Pancreas (tissue), 10 donors: Measurements from ENCODE around the gene COL13A1. TPM values are rescaled to one million over a fixed set of nuclear protein-coding genes. Genes with fewer than 3 reads are reported as not detected.

Experiments used
- ATAC-seq, 4 donors: fragments of 200-7000 bp; cut with Tn5 transposase; one replicate each; pipeline versions ENCODE4 v1.8.0 to v1.9.1; 2020; ENCODE audit warnings: mild to moderate bottlenecking in 4 of 4, moderate library complexity in 4 of 4
- DNase-seq, 6 donors: peaks; one replicate each; pipeline ENCODE4 v3.0.0-alpha.2; 2020
- FAIRE-seq: peaks from 2 replicates; lab custom pipeline; 2012; peaks lifted over from hg19 to GRCh38; lab: Jason Lieb, UNC
- H3K27ac ChIP-seq, 4 donors: fragments of 200-600 bp; sonication (generic); 1 replicate in 3 of 4; 2 replicates in 1 of 4; pipeline versions ENCODE4 v1.5.0 to v1.8.0; 2020
- H3K27me3 ChIP-seq, 4 donors: fragments of 200-600 bp; one replicate each; pipeline ENCODE4 v1.8.0; 2021
- H3K36me3 ChIP-seq, 3 donors: fragments of 200-600 bp; sonication (generic) in 1 of 3; one replicate each; pipeline versions ENCODE4 v1.5.0 to v1.8.0; 2020 to 2021
- H3K4me1 ChIP-seq, 3 donors: fragments of 200-600 bp; one replicate each; pipeline ENCODE4 v1.8.0; 2021
- H3K4me3 ChIP-seq, 4 donors: fragments of 200-600 bp; sonication (generic) in 2 of 4; one replicate each; pipeline versions ENCODE4 v1.5.0 to v1.8.0; 2020 to 2021
- H3K9me3 ChIP-seq, 4 donors: fragments of 200-600 bp; one replicate each; pipeline ENCODE4 v1.8.0; 2021
- CTCF ChIP-seq, 4 donors: fragments of 200-600 bp; sonication (generic) in 3 of 4; IDR thresholded peaks; one replicate each; pipeline versions ENCODE4 v1.5.0 to v1.8.0; 2021; ENCODE audit warnings: antibody characterized with exemption in 4 of 4
- whole genome bisulfite sequencing, 2 donors: extraction: QIAGEN DNeasy Blood & Tissue Kit; methylation state at CpG; one replicate each; pipeline ENCODE4 v1.1.7; 2013; 5-methylcytosine and 5-hydroxymethylcytosine counted together
- intact Hi-C, 3 donors: fragments of 100-400 bp; cut with DNase I; formaldehyde crosslinking; loops; one replicate each; pipeline versions ENCODE4 v1.11.1 to v1.14.2; 2022
- polyA plus RNA-seq, 2 donors: library from polyadenylated mRNA; stranded (reverse); fragments of 200-250 nt; gene quantifications; one replicate each; pipeline ENCODE4 v1.2.3, GENCODE V29; 2013
- total RNA-seq, 6 donors: library from RNA; stranded (reverse); fragmentation: NEBNext Ultra II Directional in 4 of 6; extraction: Animal tissue kit (Norgen Biotek cat#: 25700) in 4 of 6; gene quantifications; one replicate each; pipeline versions ENCODE4 v1.2.1 to v1.2.4, GENCODE V29; 2021 to 2023
- donor health status: healthy with polysubstance abuse.
- donor health status: DM: no; HTN: no; CAD: no; lungs with moderate emphysema.
- donor health status: DM: no; HTN: no; CAD: no.
- donor health status: control.
- donor health status: control.
- donor health status: Bipolar disorder and iron deficiency.
- donor health status: DM: yes; HTN: yes; CAD: no.
- donor health status: DM: no; HTN: no; CAD: no.
- donor health status: DM: no; HTN: no; CAD: no.
- donor health status: DM: yes; HTN: yes; CAD: no.

Gene COL13A1
- total and polyA plus RNA-seq, 8 donors = 0.35 to 11.7 (median 0.92) TPM

GRCh38 chr10:69953851-69954250, 152.1 kb downstream of the COL13A1 start:
- intact Hi-C loops = no loop called here
- Histone ChIP-seq H3K4me3 (no peak overlapping the region), H3K27me3 (no peaks in the 10 kb centered on the region), H3K36me3 (no peaks in the 10 kb centered on the region), H3K27ac (no peak overlapping the region), H3K9me3 (no peaks in the 10 kb centered on the region), H3K4me1 (no peaks in the 10 kb centered on the region)
- ATAC-seq (peak in 2 of 4 donors; percentile 37 to 42), DNase-seq (no peak), FAIRE-seq (no peak)
- WGBS, 2 donors = 66 to 69% methylated on average over 6 of the region's 6 CpGs
- TF ChIP-seq CTCF (IDR thresholded peaks at IDR 0.05) = no peak

- 79 to 87% methylated on average over 9 to 10 of the region's 10 CpGs for WGBS, 2 donors
- Histone ChIP-seq H3K4me3 (no peak overlapping the region), H3K4me1 (peaks cover 0 to under 1% (median 0%) of the 10 kb centered on the region in 3 donors), H3K36me3 (no peaks in the 10 kb centered on the region), H3K27ac (no peak overlapping the region), H3K27me3 (no peaks in the 10 kb centered on the region), H3K9me3 (no peaks in the 10 kb centered on the region)
- ATAC-seq = no peak
- DNase-seq = no peak
- FAIRE-seq = no peak
- no peak for TF ChIP-seq CTCF (IDR thresholded peaks at IDR 0.05)
- intact Hi-C loops = no loop called here
Measured at GRCh38 chr10:69955211-69955805, 153.6 kb downstream of the COL13A1 start.

GRCh38 chr10:69955897-69956740, 154.4 kb downstream of the COL13A1 start:
- Histone ChIP-seq H3K27ac (no peak overlapping the region), H3K4me1 (peaks cover 0 to 4% (median 0%) of the 10 kb centered on the region in 3 donors), H3K27me3 (no peaks in the 10 kb centered on the region), H3K4me3 (no peak overlapping the region), H3K36me3 (no peaks in the 10 kb centered on the region), H3K9me3 (no peaks in the 10 kb centered on the region)
- 77 to 84% methylated on average over 14 of the region's 14 CpGs for WGBS, 2 donors
- DNase-seq (no peak), ATAC-seq (no peak), FAIRE-seq (no peak)
- TF ChIP-seq CTCF (IDR thresholded peaks at IDR 0.05) = no peak
- intact Hi-C loops = no loop called here

GRCh38 chr10:69956741-69957230, 155.1 kb downstream of the COL13A1 start:
- H3K9me3 ChIP-seq = no peaks in the 10 kb centered on the region
- H3K4me1 ChIP-seq = peaks cover 0 to 4% (median 0%) of the 10 kb centered on the region in 3 donors
- DNase-seq (no peak), ATAC-seq (no peak), FAIRE-seq (no peak)
- H3K27me3 ChIP-seq = no peaks in the 10 kb centered on the region
- intact Hi-C loops = no loop called here
- no peak for TF ChIP-seq CTCF (IDR thresholded peaks at IDR 0.05)
- H3K4me3 ChIP-seq = no peak overlapping the region
- WGBS, 2 donors = 65 to 81% methylated on average over 7 of the region's 7 CpGs
- H3K36me3 ChIP-seq = no peaks in the 10 kb centered on the region
- no peak overlapping the region for H3K27ac ChIP-seq
